ENCODE data around the gene PLCG2.

Gene PLCG2

DNA sequence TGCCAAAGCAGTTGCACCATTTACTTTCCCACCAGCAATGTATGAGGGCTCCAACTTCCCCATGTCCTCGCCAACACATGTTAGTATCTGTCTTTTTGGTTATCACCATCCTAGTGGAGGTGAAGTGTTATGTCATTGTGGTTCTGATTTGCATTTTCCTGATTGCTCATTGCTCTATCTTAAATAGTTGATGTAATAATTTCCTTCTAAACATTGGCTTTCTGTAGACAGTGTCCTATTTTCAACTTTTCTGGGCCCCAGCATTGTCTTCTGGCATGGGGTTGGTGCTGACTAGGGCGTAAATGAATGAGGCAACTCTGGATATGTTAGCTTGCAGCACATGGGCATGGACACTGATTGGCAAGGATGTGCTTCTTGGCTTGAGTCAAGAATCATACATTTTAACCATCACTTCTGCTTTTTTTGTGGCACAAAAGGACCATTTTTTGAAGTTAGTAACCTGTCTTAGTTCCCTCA lies 25.1 kb downstream of the PLCG2 start:
- Histone ChIP-seq H3K36me3 (ENCODE audit: low read length) (peaks cover 16% of the 10 kb centered on the region), H3K4me2 (ENCODE audit: low read depth, low read length, poor library complexity, severe bottlenecking) (peak overlapping the region; percentile 61), H3K4me3 (ENCODE audit: insufficient read depth, low read length, poor library complexity, severe bottlenecking) (no peak overlapping the region), H3K27ac (ENCODE audit: low read depth, low read length) (peak overlapping the region; percentile 96), H3K9ac (ENCODE audit: low read length) (peak overlapping the region; percentile 43), H3K79me2 (ENCODE audit: insufficient read depth, low read length) (peaks cover 88% of the 10 kb centered on the region), H3K9me2 (replicated peaks; ENCODE audit: insufficient read depth, low read length) (no peaks in the 10 kb centered on the region), H4K20me1 (ENCODE audit: low read depth, low read length) (no peaks in the 10 kb centered on the region), H3K9me3 (ENCODE audit: insufficient read depth, low read length) (no peaks in the 10 kb centered on the region), H3K27me3 (ENCODE audit: low read length) (no peaks in the 10 kb centered on the region), H2AFZ (ENCODE audit: low read depth, low read length, severe bottlenecking) (no peak overlapping the region), H3F3A (ENCODE audit: insufficient read depth) (peaks cover 70% of the 10 kb centered on the region)
- TF ChIP-seq CTCF (IDR thresholded peaks at IDR 0.05; ENCODE audit: insufficient read depth, low read length, poor library complexity, severe bottlenecking) = no peak
- TF ChIP-seq EZH2phosphoT487 (conservative IDR thresholded peaks at IDR 0.05; ENCODE audit: low read length) = no peak

DNA sequence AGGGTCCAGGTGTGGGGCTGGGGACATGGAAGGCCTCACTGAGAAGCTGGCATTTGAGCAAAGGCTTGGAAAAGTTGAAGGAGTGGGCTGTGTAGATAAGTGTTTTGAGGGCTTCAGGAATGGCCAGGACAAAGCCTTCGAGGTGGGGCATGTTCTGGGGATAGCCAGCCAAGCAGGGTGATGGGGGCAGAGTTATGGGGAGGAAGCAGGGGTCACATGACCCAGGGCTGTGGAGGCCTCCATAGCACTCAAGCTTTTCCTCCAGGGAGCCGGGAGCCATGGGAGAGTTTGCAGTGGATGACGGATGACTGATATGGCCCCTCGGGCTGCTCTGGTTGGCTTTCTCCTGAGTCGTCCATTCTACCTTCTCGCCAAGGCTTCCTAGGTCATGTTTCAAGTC lies 27.6 kb downstream of the PLCG2 start:
- Histone ChIP-seq H3K79me2 (ENCODE audit: insufficient read depth, low read length) (peaks cover 88% of the 10 kb centered on the region), H3K9me2 (replicated peaks; ENCODE audit: insufficient read depth, low read length) (no peaks in the 10 kb centered on the region), H3K9me3 (ENCODE audit: insufficient read depth, low read length) (no peaks in the 10 kb centered on the region), H3K4me2 (ENCODE audit: low read depth, low read length, poor library complexity, severe bottlenecking) (peak overlapping the region; percentile 59), H3K4me3 (ENCODE audit: insufficient read depth, low read length, poor library complexity, severe bottlenecking) (no peak overlapping the region), H3K9ac (ENCODE audit: low read length) (peak overlapping the region; percentile 54), H4K20me1 (ENCODE audit: low read depth, low read length) (no peaks in the 10 kb centered on the region), H3F3A (ENCODE audit: insufficient read depth) (peaks cover 80% of the 10 kb centered on the region), H2AFZ (ENCODE audit: low read depth, low read length, severe bottlenecking) (no peak overlapping the region), H3K27me3 (ENCODE audit: low read length) (no peaks in the 10 kb centered on the region), H3K36me3 (ENCODE audit: low read length) (peaks cover 14% of the 10 kb centered on the region), H3K27ac (ENCODE audit: low read depth, low read length) (peak overlapping the region; percentile 96)
- TF ChIP-seq CTCF (IDR thresholded peaks at IDR 0.05; ENCODE audit: insufficient read depth, low read length, poor library complexity, severe bottlenecking) (no peak), EZH2phosphoT487 (conservative IDR thresholded peaks at IDR 0.05; ENCODE audit: low read length) (no peak)

DNA sequence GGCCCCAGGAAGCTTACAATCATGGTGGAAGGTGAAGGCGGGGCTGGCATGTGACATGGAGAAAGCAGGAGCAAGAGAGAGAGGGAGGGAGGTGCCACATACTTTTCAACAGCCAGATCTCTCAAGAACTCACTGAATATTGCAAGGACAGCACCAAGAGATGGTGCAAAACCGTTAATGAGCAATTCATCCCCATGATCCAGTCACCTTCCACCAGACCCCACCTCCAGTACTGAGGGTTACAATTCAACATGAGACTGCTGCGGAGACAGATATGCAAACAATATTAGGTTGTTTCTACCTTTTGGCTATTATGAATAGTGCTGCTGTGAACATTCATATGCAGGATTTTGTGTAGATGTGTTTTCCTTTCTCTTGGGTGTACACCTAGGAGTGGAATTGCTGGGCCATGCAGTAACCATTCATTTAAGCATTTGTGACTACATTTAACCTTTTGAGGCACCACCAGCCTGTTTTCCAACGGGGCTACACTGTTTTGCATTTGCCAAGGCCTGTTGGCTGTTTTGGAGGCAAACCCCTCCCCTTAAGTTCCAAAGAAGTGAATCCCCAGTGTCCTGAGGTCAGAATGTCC lies 28.8 kb downstream of the PLCG2 start:
- Histone ChIP-seq H3K9me3 (ENCODE audit: insufficient read depth, low read length) (no peaks in the 10 kb centered on the region), H3K27ac (ENCODE audit: low read depth, low read length) (peak overlapping the region; percentile 96), H3F3A (ENCODE audit: insufficient read depth) (peaks cover 80% of the 10 kb centered on the region), H3K9me2 (replicated peaks; ENCODE audit: insufficient read depth, low read length) (no peaks in the 10 kb centered on the region), H3K36me3 (ENCODE audit: low read length) (peaks cover 8% of the 10 kb centered on the region), H4K20me1 (ENCODE audit: low read depth, low read length) (no peaks in the 10 kb centered on the region), H3K9ac (ENCODE audit: low read length) (peak overlapping the region; percentile 54), H3K4me3 (ENCODE audit: insufficient read depth, low read length, poor library complexity, severe bottlenecking) (no peak overlapping the region), H3K79me2 (ENCODE audit: insufficient read depth, low read length) (peaks cover 86% of the 10 kb centered on the region), H2AFZ (ENCODE audit: low read depth, low read length, severe bottlenecking) (no peak overlapping the region), H3K4me2 (ENCODE audit: low read depth, low read length, poor library complexity, severe bottlenecking) (peak overlapping the region; percentile 59), H3K27me3 (ENCODE audit: low read length) (no peaks in the 10 kb centered on the region)
- no peak for TF ChIP-seq CTCF (IDR thresholded peaks at IDR 0.05; ENCODE audit: insufficient read depth, low read length, poor library complexity, severe bottlenecking)
- TF ChIP-seq EZH2phosphoT487 (conservative IDR thresholded peaks at IDR 0.05; ENCODE audit: low read length) = no peak
